GM12873 (cell line): Measurements from ENCODE around the gene PRR15.

Source experiments
- TF ChIP-seq, protein P1 (sequence below): IDR thresholded peaks from 2 replicates; pipeline ENCODE4 v1.5.1; 2012; ENCODE audit warnings: low read depth, mild to moderate bottlenecking, moderate library complexity, low read length, control low read depth; ENCODE audit not compliant: insufficient read depth; ENCODE audit errors: missing control alignments

PRR15 gene

GRCh38 chr7:29609162-29610037 lies 45.8 kb downstream of the PRR15 start:
- TF ChIP-seq, protein P1, sequence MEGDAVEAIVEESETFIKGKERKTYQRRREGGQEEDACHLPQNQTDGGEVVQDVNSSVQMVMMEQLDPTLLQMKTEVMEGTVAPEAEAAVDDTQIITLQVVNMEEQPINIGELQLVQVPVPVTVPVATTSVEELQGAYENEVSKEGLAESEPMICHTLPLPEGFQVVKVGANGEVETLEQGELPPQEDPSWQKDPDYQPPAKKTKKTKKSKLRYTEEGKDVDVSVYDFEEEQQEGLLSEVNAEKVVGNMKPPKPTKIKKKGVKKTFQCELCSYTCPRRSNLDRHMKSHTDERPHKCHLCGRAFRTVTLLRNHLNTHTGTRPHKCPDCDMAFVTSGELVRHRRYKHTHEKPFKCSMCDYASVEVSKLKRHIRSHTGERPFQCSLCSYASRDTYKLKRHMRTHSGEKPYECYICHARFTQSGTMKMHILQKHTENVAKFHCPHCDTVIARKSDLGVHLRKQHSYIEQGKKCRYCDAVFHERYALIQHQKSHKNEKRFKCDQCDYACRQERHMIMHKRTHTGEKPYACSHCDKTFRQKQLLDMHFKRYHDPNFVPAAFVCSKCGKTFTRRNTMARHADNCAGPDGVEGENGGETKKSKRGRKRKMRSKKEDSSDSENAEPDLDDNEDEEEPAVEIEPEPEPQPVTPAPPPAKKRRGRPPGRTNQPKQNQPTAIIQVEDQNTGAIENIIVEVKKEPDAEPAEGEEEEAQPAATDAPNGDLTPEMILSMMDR, result peak; percentile 80

GRCh38 chr7:29610086-29610485 lies 46.5 kb downstream of the PRR15 start:
- TF ChIP-seq, protein P1, result no peak

- TF ChIP-seq, protein P1, result no peak
Measured at GRCh38 chr7:29611941-29612544, 48.4 kb downstream of the PRR15 start.

- TF ChIP-seq, protein P1, result no peak
Measured at GRCh38 chr7:29612596-29612995, 49.0 kb downstream of the PRR15 start.

- TF ChIP-seq, protein P1, result no peak
Measured at GRCh38 chr7:29613100-29613499, 49.5 kb downstream of the PRR15 start.

DNA sequence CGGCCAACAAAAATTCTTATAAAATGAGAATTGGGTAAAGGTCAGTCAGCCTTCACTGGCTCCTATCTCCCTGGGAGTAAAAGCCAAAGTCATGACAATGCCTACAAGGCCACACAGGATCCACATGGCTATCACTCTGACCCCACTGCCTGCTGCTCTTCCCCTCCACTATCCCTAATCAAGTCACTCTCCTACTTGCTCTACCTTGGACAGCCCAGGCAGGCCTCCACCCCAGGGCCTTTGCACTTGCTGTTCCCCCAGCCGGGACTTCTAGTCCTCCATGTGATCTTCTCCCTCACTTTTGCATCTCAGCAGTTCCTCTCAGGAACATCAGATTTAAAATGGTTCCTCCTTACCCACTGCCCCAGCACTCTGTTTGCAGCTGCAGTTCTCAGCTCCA lies 50.6 kb downstream of the PRR15 start:
- TF ChIP-seq, protein P1, result no peak
